HPDE6-E6E7 (cell line): ENCODE results near the gene TMEM80.

Experiments
- DNase-seq: peaks from one replicate; pipeline ENCODE4 v3.0.0; 2011; ENCODE audit warnings: missing footprints; ENCODE audit errors: extremely low spot score

The TMEM80 gene

GRCh38 chr11:745428-745827, 49.8 kb downstream of the TMEM80 start:
- no peak for DNase-seq

- DNase-seq: no peak
Measured at GRCh38 chr11:746289-747157, 50.9 kb downstream of the TMEM80 start.

- peak; percentile 88 for DNase-seq
Measured at GRCh38 chr11:747158-748006, 51.8 kb downstream of the TMEM80 start, which contains the start of gene TALDO1. Gene TALDO1 (plus strand): TSS chr11:747464. CDS start chr11:747482, 18 bp downstream.

- no peak for DNase-seq
Measured at GRCh38 chr11:748007-748359, 52.4 kb downstream of the TMEM80 start.

- DNase-seq: no peak
Measured at GRCh38 chr11:749731-750130, 54.1 kb downstream of the TMEM80 start.
